ENCODE measurements around the gene GALNT18. TPM values are rescaled to one million over a fixed set of nuclear protein-coding genes. Genes with fewer than 3 reads are reported as not detected.
A peak's percentile ranks its signal among the peaks of the same experiment; 100 is the strongest.

Gene GALNT18
- total and polyA plus RNA-seq, 2 experiments from 2014 or later: 4.3 to 10.8 TPM

DNA sequence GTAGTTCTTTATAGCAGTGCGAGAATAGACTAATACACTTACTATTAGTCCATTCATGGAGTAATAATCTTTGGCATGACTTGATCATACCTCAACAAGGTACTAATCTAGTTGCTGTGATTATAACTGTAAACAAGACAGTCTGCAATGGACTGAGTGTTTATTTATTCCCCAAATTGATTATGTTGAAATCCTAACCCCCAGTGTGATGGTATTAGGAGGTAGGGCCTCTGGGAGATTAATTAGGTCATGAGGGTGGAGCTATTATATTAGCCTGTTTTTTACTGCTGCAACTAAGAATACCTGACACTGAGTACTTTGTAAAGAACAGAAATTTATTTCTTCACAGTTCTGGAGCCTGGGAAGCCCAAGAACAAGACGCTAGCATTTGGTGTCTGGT is 237.8 kb downstream of the GALNT18 start (continued):
- TF ChIP-seq, protein P1, sequence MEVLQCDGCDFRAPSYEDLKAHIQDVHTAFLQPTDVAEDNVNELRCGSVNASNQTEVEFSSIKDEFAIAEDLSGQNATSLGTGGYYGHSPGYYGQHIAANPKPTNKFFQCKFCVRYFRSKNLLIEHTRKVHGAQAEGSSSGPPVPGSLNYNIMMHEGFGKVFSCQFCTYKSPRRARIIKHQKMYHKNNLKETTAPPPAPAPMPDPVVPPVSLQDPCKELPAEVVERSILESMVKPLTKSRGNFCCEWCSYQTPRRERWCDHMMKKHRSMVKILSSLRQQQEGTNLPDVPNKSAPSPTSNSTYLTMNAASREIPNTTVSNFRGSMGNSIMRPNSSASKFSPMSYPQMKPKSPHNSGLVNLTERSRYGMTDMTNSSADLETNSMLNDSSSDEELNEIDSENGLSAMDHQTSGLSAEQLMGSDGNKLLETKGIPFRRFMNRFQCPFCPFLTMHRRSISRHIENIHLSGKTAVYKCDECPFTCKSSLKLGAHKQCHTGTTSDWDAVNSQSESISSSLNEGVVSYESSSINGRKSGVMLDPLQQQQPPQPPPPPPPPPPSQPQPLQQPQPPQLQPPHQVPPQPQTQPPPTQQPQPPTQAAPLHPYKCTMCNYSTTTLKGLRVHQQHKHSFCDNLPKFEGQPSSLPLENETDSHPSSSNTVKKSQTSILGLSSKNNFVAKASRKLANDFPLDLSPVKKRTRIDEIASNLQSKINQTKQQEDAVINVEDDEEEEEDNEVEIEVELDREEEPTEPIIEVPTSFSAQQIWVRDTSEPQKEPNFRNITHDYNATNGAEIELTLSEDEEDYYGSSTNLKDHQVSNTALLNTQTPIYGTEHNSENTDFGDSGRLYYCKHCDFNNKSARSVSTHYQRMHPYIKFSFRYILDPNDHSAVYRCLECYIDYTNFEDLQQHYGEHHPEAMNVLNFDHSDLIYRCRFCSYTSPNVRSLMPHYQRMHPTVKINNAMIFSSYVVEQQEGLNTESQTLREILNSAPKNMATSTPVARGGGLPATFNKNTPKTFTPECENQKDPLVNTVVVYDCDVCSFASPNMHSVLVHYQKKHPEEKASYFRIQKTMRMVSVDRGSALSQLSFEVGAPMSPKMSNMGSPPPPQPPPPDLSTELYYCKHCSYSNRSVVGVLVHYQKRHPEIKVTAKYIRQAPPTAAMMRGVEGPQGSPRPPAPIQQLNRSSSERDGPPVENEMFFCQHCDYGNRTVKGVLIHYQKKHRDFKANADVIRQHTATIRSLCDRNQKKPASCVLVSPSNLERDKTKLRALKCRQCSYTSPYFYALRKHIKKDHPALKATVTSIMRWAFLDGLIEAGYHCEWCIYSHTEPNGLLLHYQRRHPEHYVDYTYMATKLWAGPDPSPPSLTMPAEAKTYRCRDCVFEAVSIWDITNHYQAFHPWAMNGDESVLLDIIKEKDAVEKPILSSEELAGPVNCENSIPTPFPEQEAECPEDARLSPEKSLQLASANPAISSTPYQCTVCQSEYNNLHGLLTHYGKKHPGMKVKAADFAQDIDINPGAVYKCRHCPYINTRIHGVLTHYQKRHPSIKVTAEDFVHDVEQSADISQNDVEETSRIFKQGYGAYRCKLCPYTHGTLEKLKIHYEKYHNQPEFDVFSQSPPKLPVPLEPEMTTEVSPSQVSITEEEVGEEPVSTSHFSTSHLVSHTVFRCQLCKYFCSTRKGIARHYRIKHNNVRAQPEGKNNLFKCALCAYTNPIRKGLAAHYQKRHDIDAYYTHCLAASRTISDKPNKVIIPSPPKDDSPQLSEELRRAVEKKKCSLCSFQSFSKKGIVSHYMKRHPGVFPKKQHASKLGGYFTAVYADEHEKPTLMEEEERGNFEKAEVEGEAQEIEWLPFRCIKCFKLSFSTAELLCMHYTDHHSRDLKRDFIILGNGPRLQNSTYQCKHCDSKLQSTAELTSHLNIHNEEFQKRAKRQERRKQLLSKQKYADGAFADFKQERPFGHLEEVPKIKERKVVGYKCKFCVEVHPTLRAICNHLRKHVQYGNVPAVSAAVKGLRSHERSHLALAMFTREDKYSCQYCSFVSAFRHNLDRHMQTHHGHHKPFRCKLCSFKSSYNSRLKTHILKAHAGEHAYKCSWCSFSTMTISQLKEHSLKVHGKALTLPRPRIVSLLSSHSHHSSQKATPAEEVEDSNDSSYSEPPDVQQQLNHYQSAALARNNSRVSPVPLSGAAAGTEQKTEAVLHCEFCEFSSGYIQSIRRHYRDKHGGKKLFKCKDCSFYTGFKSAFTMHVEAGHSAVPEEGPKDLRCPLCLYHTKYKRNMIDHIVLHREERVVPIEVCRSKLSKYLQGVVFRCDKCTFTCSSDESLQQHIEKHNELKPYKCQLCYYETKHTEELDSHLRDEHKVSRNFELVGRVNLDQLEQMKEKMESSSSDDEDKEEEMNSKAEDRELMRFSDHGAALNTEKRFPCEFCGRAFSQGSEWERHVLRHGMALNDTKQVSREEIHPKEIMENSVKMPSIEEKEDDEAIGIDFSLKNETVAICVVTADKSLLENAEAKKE (CRISPR knock-in tag; IDR thresholded peaks at IDR 0.05): no peak
- no peak for TF ChIP-seq STAT1 (IDR thresholded peaks at IDR 0.05; ENCODE audit: unreplicated experiment)
- TF ChIP-seq, protein P2, sequence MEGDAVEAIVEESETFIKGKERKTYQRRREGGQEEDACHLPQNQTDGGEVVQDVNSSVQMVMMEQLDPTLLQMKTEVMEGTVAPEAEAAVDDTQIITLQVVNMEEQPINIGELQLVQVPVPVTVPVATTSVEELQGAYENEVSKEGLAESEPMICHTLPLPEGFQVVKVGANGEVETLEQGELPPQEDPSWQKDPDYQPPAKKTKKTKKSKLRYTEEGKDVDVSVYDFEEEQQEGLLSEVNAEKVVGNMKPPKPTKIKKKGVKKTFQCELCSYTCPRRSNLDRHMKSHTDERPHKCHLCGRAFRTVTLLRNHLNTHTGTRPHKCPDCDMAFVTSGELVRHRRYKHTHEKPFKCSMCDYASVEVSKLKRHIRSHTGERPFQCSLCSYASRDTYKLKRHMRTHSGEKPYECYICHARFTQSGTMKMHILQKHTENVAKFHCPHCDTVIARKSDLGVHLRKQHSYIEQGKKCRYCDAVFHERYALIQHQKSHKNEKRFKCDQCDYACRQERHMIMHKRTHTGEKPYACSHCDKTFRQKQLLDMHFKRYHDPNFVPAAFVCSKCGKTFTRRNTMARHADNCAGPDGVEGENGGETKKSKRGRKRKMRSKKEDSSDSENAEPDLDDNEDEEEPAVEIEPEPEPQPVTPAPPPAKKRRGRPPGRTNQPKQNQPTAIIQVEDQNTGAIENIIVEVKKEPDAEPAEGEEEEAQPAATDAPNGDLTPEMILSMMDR (conservative IDR thresholded peaks at IDR 0.05; ENCODE audit: low read depth in 2 of 2): no peak
- TF ChIP-seq NANOG (IDR thresholded peaks at IDR 0.05; ENCODE audit: borderline replicate concordance): no peak
- TF ChIP-seq JUNB (IDR thresholded peaks at IDR 0.05; ENCODE audit: unreplicated experiment): no peak
- TF ChIP-seq POLR2AphosphoS5 (IDR thresholded peaks at IDR 0.05; ENCODE audit: low read depth): no peak

DNA sequence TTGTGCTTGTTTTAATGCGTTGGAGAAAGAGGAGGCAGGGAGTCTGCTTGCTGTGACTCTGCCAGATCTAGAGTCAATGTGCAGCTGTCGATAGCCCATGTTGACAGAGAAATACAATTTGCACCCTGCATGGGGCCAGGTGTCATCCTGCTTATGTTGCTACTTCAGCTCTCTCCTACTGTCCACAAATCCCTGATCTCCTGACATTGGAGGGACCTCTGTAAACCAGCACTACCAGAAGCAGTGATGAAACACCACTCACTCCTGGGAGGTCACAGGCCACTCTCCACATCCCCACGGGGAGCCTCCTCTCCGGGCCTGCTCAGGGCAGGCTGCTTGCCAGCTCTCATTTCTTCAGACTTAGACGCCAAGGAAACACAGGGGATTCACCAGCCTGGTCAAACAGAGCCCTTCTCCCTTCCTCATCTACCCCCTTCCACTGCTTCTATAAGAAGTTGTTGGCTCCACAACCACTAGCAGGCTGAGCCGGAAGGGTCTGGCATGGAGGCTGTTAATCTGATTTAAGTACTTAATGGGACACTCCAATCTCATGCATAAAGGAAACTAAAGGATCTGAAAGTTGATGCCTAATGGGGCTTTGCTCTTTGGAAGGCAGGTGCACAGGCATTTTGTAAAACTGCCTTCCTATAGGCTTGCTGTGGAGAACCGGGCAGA is 238.8 kb downstream of the GALNT18 start:
- H3K27ac Mint-ChIP-seq: 0 out of 2 replicates have a peak overlapping the region, but pooled peaks have one; percentile 58
- no peak for TF ChIP-seq ZNF114 (CRISPR knock-in tag; IDR thresholded peaks at IDR 0.05)
- TF ChIP-seq, protein P3, sequence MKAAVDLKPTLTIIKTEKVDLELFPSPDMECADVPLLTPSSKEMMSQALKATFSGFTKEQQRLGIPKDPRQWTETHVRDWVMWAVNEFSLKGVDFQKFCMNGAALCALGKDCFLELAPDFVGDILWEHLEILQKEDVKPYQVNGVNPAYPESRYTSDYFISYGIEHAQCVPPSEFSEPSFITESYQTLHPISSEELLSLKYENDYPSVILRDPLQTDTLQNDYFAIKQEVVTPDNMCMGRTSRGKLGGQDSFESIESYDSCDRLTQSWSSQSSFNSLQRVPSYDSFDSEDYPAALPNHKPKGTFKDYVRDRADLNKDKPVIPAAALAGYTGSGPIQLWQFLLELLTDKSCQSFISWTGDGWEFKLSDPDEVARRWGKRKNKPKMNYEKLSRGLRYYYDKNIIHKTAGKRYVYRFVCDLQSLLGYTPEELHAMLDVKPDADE (IDR thresholded peaks at IDR 0.05): no peak
- no peak for TF ChIP-seq POLR2AphosphoS5 (IDR thresholded peaks at IDR 0.05; ENCODE audit: low read depth)
- TF ChIP-seq, protein P2 (conservative IDR thresholded peaks at IDR 0.05; ENCODE audit: low read depth in 2 of 2): no peak
- TF ChIP-seq CREB1 (CRISPR knock-in tag; IDR thresholded peaks at IDR 0.05; ENCODE audit: low read depth): no peak

More for the DNA sequence above, 238.8 kb downstream of the GALNT18 start:
- Histone ChIP-seq H3K36me3 (ENCODE audit: insufficient read depth) (no peaks in the 10 kb centered on the region), H3K4me3 (no peak overlapping the region), H2AFZ (no peak overlapping the region), H3K27me3 (ENCODE audit: insufficient read depth) (no peaks in the 10 kb centered on the region), H3F3A (replicated peaks; ENCODE audit: low read depth) (no peaks in the 10 kb centered on the region), H4K20me1 (replicated peaks; ENCODE audit: insufficient read depth) (no peaks in the 10 kb centered on the region), H3K27ac (ENCODE audit: low read depth) (no peak overlapping the region), H3K79me2 (replicated peaks; ENCODE audit: insufficient read depth) (no peaks in the 10 kb centered on the region), H3K9me2 (ENCODE audit: insufficient read depth) (peaks cover 16% of the 10 kb centered on the region; the same call in 1 of the 2 replicates), H3K4me1 (ENCODE audit: insufficient read depth) (peaks cover 6% of the 10 kb centered on the region), H3K4me2 (no peak overlapping the region)
- Mint-ChIP-seq H3K27me3 (ENCODE audit: insufficient read depth, low read depth, poor library complexity) (peaks cover 14% of the 10 kb centered on the region), H3K4me3 (no peak overlapping the region), H3K9me3 (peaks cover 6% of the 10 kb centered on the region; the same call in 1 of the 3 replicates), H3K36me3 (ENCODE audit: low read depth) (no peaks in the 10 kb centered on the region), H3K4me1 (peaks cover 16% of the 10 kb centered on the region)
- ATAC-seq (no peak), DNase-seq (ENCODE audit: low spot score) (no peak)
